Transverse colon (tissue), 4 donors: ENCODE measurements around the gene CLDN9. TPM values are rescaled to one million over a fixed set of nuclear protein-coding genes. Genes with fewer than 3 reads are reported as not detected.

ENCODE experiments used
- DNase-seq: peaks from one replicate; pipeline ENCODE4 v3.0.0-alpha.2; 2019
- H3K27ac ChIP-seq, 4 donors: fragments of 200-600 bp; sonication (generic); 2 replicates each; pipeline ENCODE4 v1.5.1; 2016 to 2018; ENCODE audit warnings: inconsistent platforms in 4 of 4
- H3K27me3 ChIP-seq: fragments of 200-600 bp; sonication (generic); 2 replicates; pipeline ENCODE4 v1.5.1; 2017; ENCODE audit warnings: inconsistent platforms
- H3K36me3 ChIP-seq, 4 donors: fragments of 200-600 bp; sonication (generic); 2 replicates each; pipeline ENCODE4 v1.5.1; 2017 to 2019; ENCODE audit warnings: inconsistent platforms in 4 of 4
- H3K4me1 ChIP-seq, 4 donors: fragments of 200-600 bp; sonication (generic); 2 replicates each; pipeline ENCODE4 v1.5.1; 2017 to 2020; ENCODE audit warnings: inconsistent platforms in 4 of 4
- H3K4me3 ChIP-seq, 4 donors: fragments of 200-600 bp; sonication (generic); 1 replicate in 1 of 4; 2 replicates in 3 of 4; pipeline versions ENCODE4 v1.5.1 to v1.6.1; 2017 to 2019; ENCODE audit warnings: inconsistent platforms in 4 of 4
- H3K9me3 ChIP-seq, 2 donors: fragments of 200-600 bp; sonication (generic); 2 replicates each; pipeline ENCODE4 v1.5.1; 2017 to 2019; ENCODE audit warnings: inconsistent platforms in 2 of 2
- EP300 ChIP-seq: sonication (generic); formaldehyde crosslinking; IDR thresholded peaks from one replicate; pipeline ENCODE4 v1.6.1; 2017; ENCODE audit warnings: antibody characterized with exemption, low read depth
- POLR2A ChIP-seq: fragments of 450-650 bp; IDR thresholded peaks from one replicate; pipeline ENCODE4 v1.6.1; 2016; ENCODE audit warnings: antibody characterized with exemption, mild to moderate bottlenecking, moderate library complexity
- POLR2AphosphoS5 ChIP-seq, 3 donors: sonication (generic); formaldehyde crosslinking; IDR thresholded peaks; one replicate each; pipeline ENCODE4 v1.6.1; 2016; ENCODE audit warnings: antibody characterized with exemption in 3 of 3
- WGBS, 2 donors: methylation state at CpG; one replicate each; pipeline ENCODE4 v1.1.5; 2018; ENCODE audit warnings: low coverage in 1 of 2; 5-methylcytosine and 5-hydroxymethylcytosine counted together
- in situ Hi-C, 4 donors: fragments of 200-750 bp; cut with MboI; loops; one replicate each; pipeline versions ENCODE4 v1.15.0 to v1.15.1; 2017; ENCODE audit warnings: low sequenced_read_pairs in 3 of 4, low pct_ligation_motif_present in 1 of 4, low pct_unique_long_range_greater_than_20kb in 1 of 4
- intact Hi-C: fragments of 100-400 bp; cut with DNase I; formaldehyde crosslinking; loops from one replicate; pipeline ENCODE4 v1.15.1; 2023; ENCODE audit warnings: low total_unique reads
- total RNA-seq, 4 donors: library from RNA; depleted of rRNA; stranded (reverse); fragments of >200 nt; gene quantifications; one replicate each; pipeline ENCODE4 v1.1.0, GENCODE V29; 2016
- TF ChIP-seq, protein P1 (sequence below), 5 experiments: fragments of 200-600 bp in 3 of 5; fragments of 450-650 bp in 2 of 5; sonication (generic) in 3 of 5; IDR thresholded peaks; 1 replicate in 2 of 5; 2 replicates in 3 of 5; pipeline ENCODE4 v1.5.1; 2016 to 2017; ENCODE audit warnings: antibody characterized with exemption in 5 of 5, inconsistent platforms in 3 of 5, mild to moderate bottlenecking in 2 of 5, moderate library complexity in 1 of 5

Gene CLDN9
- total RNA-seq, 4 donors from 2014 or later = 0.55 to 1.1 TPM; not detected in 2

DNA sequence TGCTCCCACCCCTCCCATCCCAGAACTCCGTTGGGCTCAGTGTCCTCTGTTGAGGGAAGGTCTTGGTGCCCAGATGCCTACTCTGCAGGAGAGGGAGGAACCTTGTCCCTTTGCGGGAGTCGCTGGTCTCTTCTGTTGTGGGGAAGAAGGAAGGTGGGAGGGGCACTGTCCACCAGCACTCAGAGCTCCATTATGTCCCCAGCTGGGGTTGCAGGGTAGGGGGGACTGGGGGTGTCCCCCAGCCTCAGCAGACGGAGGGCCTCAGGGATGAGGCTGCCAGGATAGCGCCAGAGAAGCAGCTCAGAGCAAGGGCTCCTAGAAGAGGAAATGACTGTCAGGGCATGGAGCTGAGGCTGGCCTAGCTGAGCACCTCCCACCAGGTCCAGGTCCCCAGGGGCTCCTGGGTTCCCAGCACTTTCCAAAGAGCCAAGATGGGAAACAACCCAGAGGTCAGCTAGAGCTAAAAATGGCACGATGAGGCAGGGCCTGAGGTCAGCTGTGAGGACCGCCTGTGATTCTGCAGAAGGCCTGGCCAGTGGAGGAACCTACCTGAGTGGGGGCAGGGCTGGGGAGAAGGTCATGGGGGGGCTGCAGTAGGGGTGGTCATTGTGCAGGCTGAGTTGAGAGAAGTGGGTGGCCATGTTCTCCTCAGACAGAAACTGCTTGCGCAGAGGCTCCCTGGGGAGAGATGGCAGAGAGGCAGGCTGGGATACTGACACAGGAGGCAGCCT lies 10.1 kb downstream of the CLDN9 start:
- TF ChIP-seq POLR2A = no peak
- no peak for TF ChIP-seq EP300
- TF ChIP-seq, protein P1, sequence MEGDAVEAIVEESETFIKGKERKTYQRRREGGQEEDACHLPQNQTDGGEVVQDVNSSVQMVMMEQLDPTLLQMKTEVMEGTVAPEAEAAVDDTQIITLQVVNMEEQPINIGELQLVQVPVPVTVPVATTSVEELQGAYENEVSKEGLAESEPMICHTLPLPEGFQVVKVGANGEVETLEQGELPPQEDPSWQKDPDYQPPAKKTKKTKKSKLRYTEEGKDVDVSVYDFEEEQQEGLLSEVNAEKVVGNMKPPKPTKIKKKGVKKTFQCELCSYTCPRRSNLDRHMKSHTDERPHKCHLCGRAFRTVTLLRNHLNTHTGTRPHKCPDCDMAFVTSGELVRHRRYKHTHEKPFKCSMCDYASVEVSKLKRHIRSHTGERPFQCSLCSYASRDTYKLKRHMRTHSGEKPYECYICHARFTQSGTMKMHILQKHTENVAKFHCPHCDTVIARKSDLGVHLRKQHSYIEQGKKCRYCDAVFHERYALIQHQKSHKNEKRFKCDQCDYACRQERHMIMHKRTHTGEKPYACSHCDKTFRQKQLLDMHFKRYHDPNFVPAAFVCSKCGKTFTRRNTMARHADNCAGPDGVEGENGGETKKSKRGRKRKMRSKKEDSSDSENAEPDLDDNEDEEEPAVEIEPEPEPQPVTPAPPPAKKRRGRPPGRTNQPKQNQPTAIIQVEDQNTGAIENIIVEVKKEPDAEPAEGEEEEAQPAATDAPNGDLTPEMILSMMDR (IDR thresholded peaks at IDR 0.05) = no peak
- TF ChIP-seq POLR2AphosphoS5 (IDR thresholded peaks at IDR 0.05) = no peak
- in situ Hi-C loops = no loop called here
- 48% methylated on average over 8 of the region's 8 CpGs; no CpG with 5 or more reads in 1 of the 2 donors for WGBS, 2 donors

DNA sequence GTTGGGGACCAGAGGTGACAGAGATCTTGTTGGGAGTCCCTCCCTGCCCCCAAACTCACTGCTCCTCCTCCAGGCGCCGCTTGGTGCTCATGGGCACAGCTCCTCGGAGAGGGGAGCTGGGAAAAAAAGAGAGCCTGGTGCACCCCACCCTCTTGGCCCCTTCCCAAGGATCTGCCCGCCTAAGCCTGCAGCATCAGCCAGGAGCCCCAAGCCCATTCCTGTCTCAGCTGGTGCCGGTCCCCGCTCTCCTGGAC lies 10.6 kb downstream of the CLDN9 start:
- peaks cover 21 to 59% (median 48%) of the 10 kb centered on the region in 4 donors for H3K4me1 ChIP-seq
- peak overlapping the region; percentile 47 to 68 (median 61) for H3K4me3 ChIP-seq
- no peak for TF ChIP-seq POLR2AphosphoS5 (IDR thresholded peaks at IDR 0.05)
- no peak for TF ChIP-seq POLR2A
- no peak for DNase-seq
- intact Hi-C loops = loop anchor here (2.0 kb wide), 1 partner anchor 349 kb away; no protein-coding TSS in a partner anchor
- no peaks in the 10 kb centered on the region for H3K36me3 ChIP-seq
- 15% methylated on average over 6 of the region's 6 CpGs; no CpG with 5 or more reads in 1 of the 2 donors for WGBS, 2 donors
- H3K27ac ChIP-seq = peak overlapping the region; percentile 92 to 94 (median 93)
- no peaks in the 10 kb centered on the region for H3K9me3 ChIP-seq
- in situ Hi-C loops = no loop called here
- peaks cover 9% of the 10 kb centered on the region for H3K27me3 ChIP-seq

More for the DNA sequence above, 10.1 kb downstream of the CLDN9 start:
- Histone ChIP-seq H3K9me3 (no peaks in the 10 kb centered on the region), H3K4me1 (peaks cover 24 to 59% (median 46%) of the 10 kb centered on the region in 4 donors), H3K27me3 (peaks cover 14% of the 10 kb centered on the region), H3K27ac (peak overlapping the region; percentile 92 to 94 (median 93)), H3K4me3 (peak overlapping the region in 3 of 4 donors; percentile 47 to 68 (median 55)), H3K36me3 (no peaks in the 10 kb centered on the region)
- no peak for DNase-seq
- intact Hi-C loops = loop anchor here (2.0 kb wide), 1 partner anchor 348 kb away; no protein-coding TSS in a partner anchor

DNA sequence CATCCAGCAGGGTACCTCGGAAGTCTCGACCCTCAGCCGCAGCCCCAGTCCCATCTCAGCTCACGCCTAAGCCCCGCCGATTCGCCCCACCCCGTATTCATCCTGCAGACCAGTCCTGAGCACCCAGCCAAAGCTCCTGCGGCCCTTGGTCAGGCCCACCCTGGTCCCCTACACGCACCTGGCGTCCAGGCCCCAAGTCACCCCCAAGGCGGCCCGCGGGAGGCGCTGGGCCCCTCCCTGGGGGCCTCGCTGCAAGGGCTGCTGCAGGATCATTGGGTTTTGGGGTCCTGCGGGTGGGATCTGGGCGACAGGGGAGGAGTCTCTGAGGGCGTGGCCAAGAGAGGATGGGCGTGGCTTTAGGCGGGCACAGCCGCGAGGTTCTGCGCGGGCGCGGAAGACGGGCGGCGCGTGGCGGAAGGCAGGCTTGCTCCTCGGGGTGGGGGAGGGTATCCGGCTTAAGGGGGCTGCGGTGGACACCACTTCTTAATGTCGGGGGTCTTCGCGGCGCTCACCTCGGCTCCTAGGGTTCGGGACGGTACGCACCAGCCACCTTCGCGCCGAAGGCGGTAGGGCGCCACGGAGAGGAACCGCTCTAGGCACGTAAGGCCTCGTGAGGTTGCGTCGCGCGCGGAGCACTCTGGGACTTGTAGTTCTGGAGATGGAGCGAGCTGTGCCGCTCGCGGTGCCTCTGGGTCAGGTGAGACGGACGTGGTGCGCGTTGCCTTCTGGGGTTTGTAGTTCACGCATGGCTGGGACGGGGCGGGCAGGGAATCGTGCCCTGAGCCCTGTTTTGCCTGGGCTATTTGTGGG lies 11.2 kb downstream of the CLDN9 start, which contains the start of the genes HCFC1R1 and THOC6:
HCFC1R1 (minus strand) TSS at position 274 of the 810 bp plus-strand sequence; CDS start at position 273, 1 bp downstream.
THOC6 (plus strand) TSS at position 367 of the 810 bp plus-strand sequence; CDS start at position 659, 292 bp downstream.
- H3K4me1 ChIP-seq = peaks cover 21 to 61% (median 51%) of the 10 kb centered on the region in 4 donors

More for the DNA sequence above, 11.2 kb downstream of the CLDN9 start, which contains the start of the genes HCFC1R1 and THOC6:
- intact Hi-C loops (loop anchor here (2.0 kb wide), 1 partner anchor 349 kb away; no protein-coding TSS in a partner anchor), in situ Hi-C loops (no loop called here)
- H3K9me3 ChIP-seq = no peaks in the 10 kb centered on the region
- peak within 1 kb of the TSS; percentile 92 to 94 (median 93) for H3K27ac ChIP-seq
- H3K27me3 ChIP-seq = peaks cover 8% of the 10 kb centered on the region
- 0% methylated on average over 52 of the region's 69 CpGs; no CpG with 5 or more reads in 1 of the 2 donors for WGBS, 2 donors
- no peaks in the 10 kb centered on the region for H3K36me3 ChIP-seq
- peak; percentile 98 for DNase-seq
- TF ChIP-seq POLR2A = peak; percentile 80
- no peak for TF ChIP-seq EP300
- TF ChIP-seq, protein P1 (IDR thresholded peaks at IDR 0.05) = peak in 1 of 5 experiments; percentile 13
- peak in 2 of 3 donors; percentile 79 to 90 for TF ChIP-seq POLR2AphosphoS5 (IDR thresholded peaks at IDR 0.05)
- peak within 1 kb of the TSS; percentile 47 to 68 (median 61) for H3K4me3 ChIP-seq
